Panc1 (cell line): ENCODE data around the gene NPIPA5. TPM values are rescaled to one million over a fixed set of nuclear protein-coding genes. Genes with fewer than 3 reads are reported as not detected.
"Not testable (repeated sequence)": the region's sequence is repeated elsewhere in the genome, so short reads cannot be mapped to it uniquely, and the experiment has no call there.

Source experiments
- ATAC-seq: fragments of 200-7000 bp; cut with Tn5 transposase; 2 replicates; pipeline ENCODE4 v1.9.1; 2020; ENCODE audit warnings: mild to moderate bottlenecking, moderate library complexity
- BruUV-seq: library from RNA; stranded (reverse); fragments of 400-500 nt; replicated peaks from 2 replicates; lab custom pipeline; 2021; lab: Mats Ljungman, UMichigan
- CTCF ChIA-PET: fragments of 300-600 bp; sonication (Branson Sonifier 250); formaldehyde crosslinking; loops from one replicate; lab custom pipeline; 2022; ENCODE audit warnings: antibody characterized with exemption; lab: Charles Lee
- POLR2A ChIA-PET: fragments of 300-600 bp; sonication (Branson Sonifier 250); formaldehyde crosslinking; loops from one replicate; lab custom pipeline; 2022; ENCODE audit warnings: antibody characterized with exemption; lab: Charles Lee
- DNase-seq: peaks from one replicate; pipeline ENCODE4 v3.0.0-alpha.2; 2010; ENCODE audit warnings: low read depth, low spot score
- H3K27ac ChIP-seq: 2 replicates; pipeline ENCODE4 v1.5.1; 2011; ENCODE audit warnings: mild to moderate bottlenecking, low read length, inconsistent platforms
- H3K27me3 ChIP-seq: fragments of 200-500 bp; sonication (Bioruptor generic); 2 replicates; pipeline ENCODE4 v1.6.0; 2014; ENCODE audit warnings: low read length, inconsistent platforms; ENCODE audit not compliant: control insufficient read depth, insufficient read depth
- H3K36me3 ChIP-seq: fragments of 200-500 bp; sonication (Bioruptor generic); 2 replicates; pipeline ENCODE4 v1.5.1; 2014; ENCODE audit warnings: inconsistent platforms, mild to moderate bottlenecking, low read length, moderate library complexity; ENCODE audit not compliant: control insufficient read depth, insufficient read depth
- H3K4me1 ChIP-seq: 2 replicates; pipeline ENCODE4 v1.5.1; 2011; ENCODE audit warnings: inconsistent platforms, mild to moderate bottlenecking, low read length, moderate library complexity; ENCODE audit not compliant: control insufficient read depth, insufficient read depth
- H3K4me3 ChIP-seq, 2 experiments: 2 replicates each; pipeline ENCODE4 v1.5.1; 2011 to 2012; ENCODE audit warnings: low read depth in 2 of 2, low read length in 2 of 2, mild to moderate bottlenecking in 2 of 2, inconsistent platforms in 1 of 2, moderate library complexity in 1 of 2
- H3K9me3 ChIP-seq: fragments of 200-500 bp; sonication (Bioruptor generic); 2 replicates; pipeline ENCODE4 v1.5.1; 2014; ENCODE audit warnings: low read depth, mild to moderate bottlenecking, inconsistent platforms, low read length, moderate library complexity; ENCODE audit not compliant: control insufficient read depth, insufficient read depth
- CTCF ChIP-seq: fragments of 450-650 bp; IDR thresholded peaks from 2 replicates; pipeline ENCODE4 v1.5.1; 2017; ENCODE audit warnings: mild to moderate bottlenecking
- POLR2AphosphoS5 ChIP-seq: IDR thresholded peaks from 2 replicates; pipeline ENCODE4 v1.6.1; 2012; ENCODE audit warnings: mild to moderate bottlenecking, low read depth, low read length, moderate library complexity
- SIN3A ChIP-seq: IDR thresholded peaks from 2 replicates; pipeline ENCODE4 v1.6.1; 2012; ENCODE audit warnings: low read depth, mild to moderate bottlenecking, low read length, moderate library complexity, borderline replicate concordance; ENCODE audit not compliant: insufficient read depth
- TCF7L2 ChIP-seq: IDR thresholded peaks from 2 replicates; pipeline ENCODE4 v1.6.1; 2011; ENCODE audit warnings: mild to moderate bottlenecking, low read depth, low read length, inconsistent platforms
- in situ Hi-C: cut with HindIII; loops from 2 replicates; pipeline ENCODE4 v1.10.0; 2016; ENCODE audit warnings: low sequenced_read_pairs, low pct_unique_long_range_greater_than_20kb
- intact Hi-C: fragments of 100-400 bp; cut with micrococcal nuclease; formaldehyde crosslinking; loops from one replicate; pipeline ENCODE4 v1.10.0; 2022; ENCODE audit not compliant: unreplicated experiment
- total RNA-seq: library from RNA; stranded (reverse); gene quantifications from one replicate; pipeline ENCODE4 v1.2.1, GENCODE V29; 2021; ENCODE audit not compliant: unreplicated experiment
- TF ChIP-seq, protein P1 (sequence below), 2 experiments: IDR thresholded peaks; 2 replicates each; pipeline ENCODE4 v1.6.1; 2011 to 2012; ENCODE audit warnings: low read depth in 2 of 2, control low read depth in 1 of 2, low read length in 1 of 2, mild to moderate bottlenecking in 1 of 2, moderate library complexity in 1 of 2; ENCODE audit not compliant: insufficient read depth in 1 of 2

Gene NPIPA5
- total RNA-seq, 1 experiment from 2014 or later: 0.26 TPM

- intact Hi-C loops: no loop called here
Measured at GRCh38 chr16:15398618-15399316, 20.7 kb upstream of the NPIPA5 start.

GRCh38 chr16:15396948-15397594 lies 19.0 kb upstream of the NPIPA5 start:
- H3K9me3 ChIP-seq: no peaks in the 10 kb centered on the region
- no peaks in the 10 kb centered on the region for H3K36me3 ChIP-seq
- H3K27me3 ChIP-seq: no peaks in the 10 kb centered on the region
- H3K4me1 ChIP-seq: no peaks in the 10 kb centered on the region
- ChIA-PET POLR2A (no interaction called here), CTCF (no interaction called here)
- TF ChIP-seq, protein P1, sequence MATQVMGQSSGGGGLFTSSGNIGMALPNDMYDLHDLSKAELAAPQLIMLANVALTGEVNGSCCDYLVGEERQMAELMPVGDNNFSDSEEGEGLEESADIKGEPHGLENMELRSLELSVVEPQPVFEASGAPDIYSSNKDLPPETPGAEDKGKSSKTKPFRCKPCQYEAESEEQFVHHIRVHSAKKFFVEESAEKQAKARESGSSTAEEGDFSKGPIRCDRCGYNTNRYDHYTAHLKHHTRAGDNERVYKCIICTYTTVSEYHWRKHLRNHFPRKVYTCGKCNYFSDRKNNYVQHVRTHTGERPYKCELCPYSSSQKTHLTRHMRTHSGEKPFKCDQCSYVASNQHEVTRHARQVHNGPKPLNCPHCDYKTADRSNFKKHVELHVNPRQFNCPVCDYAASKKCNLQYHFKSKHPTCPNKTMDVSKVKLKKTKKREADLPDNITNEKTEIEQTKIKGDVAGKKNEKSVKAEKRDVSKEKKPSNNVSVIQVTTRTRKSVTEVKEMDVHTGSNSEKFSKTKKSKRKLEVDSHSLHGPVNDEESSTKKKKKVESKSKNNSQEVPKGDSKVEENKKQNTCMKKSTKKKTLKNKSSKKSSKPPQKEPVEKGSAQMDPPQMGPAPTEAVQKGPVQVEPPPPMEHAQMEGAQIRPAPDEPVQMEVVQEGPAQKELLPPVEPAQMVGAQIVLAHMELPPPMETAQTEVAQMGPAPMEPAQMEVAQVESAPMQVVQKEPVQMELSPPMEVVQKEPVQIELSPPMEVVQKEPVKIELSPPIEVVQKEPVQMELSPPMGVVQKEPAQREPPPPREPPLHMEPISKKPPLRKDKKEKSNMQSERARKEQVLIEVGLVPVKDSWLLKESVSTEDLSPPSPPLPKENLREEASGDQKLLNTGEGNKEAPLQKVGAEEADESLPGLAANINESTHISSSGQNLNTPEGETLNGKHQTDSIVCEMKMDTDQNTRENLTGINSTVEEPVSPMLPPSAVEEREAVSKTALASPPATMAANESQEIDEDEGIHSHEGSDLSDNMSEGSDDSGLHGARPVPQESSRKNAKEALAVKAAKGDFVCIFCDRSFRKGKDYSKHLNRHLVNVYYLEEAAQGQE (IDR thresholded peaks at IDR 0.05; ENCODE audit: insufficient read depth in 1 of 2, low read depth in 2 of 2, low read length in 1 of 2): no peak
- TF ChIP-seq SIN3A (no peak), TCF7L2 (no peak), POLR2AphosphoS5 (no peak), CTCF (no peak)
- no peak overlapping the region; a peak in 1 of 4 replicates for H3K4me3 ChIP-seq
- in situ Hi-C loops (no loop called here), intact Hi-C loops (no loop called here)
- no peak overlapping the region; the same call in 1 of the 2 replicates for H3K27ac ChIP-seq
- DNase-seq (no peak), ATAC-seq (no peak)
- BruUV-seq: no TSS peak

More at GRCh38 chr16:15398618-15399316, 20.7 kb upstream of the NPIPA5 start:
- no TSS peak for BruUV-seq
- no peak overlapping the region for H3K27ac ChIP-seq
- no peaks in the 10 kb centered on the region for H3K27me3 ChIP-seq
- H3K9me3 ChIP-seq: no peaks in the 10 kb centered on the region
- DNase-seq: no peak
- no peak for ATAC-seq
- no peaks in the 10 kb centered on the region for H3K36me3 ChIP-seq
- H3K4me1 ChIP-seq: no peaks in the 10 kb centered on the region
- ChIA-PET CTCF (no interaction called here), POLR2A (no interaction called here)
- in situ Hi-C loops: no loop called here
- no peak overlapping the region for H3K4me3 ChIP-seq
- TF ChIP-seq TCF7L2 (no peak), SIN3A (no peak), CTCF (no peak), POLR2AphosphoS5 (no peak)
- TF ChIP-seq, protein P1 (IDR thresholded peaks at IDR 0.05; ENCODE audit: insufficient read depth in 1 of 2, low read depth in 2 of 2, low read length in 1 of 2): no peak

- H3K4me1 ChIP-seq, DNase-seq, H3K36me3 ChIP-seq, H3K27me3 ChIP-seq, in situ Hi-C loops, ATAC-seq, CTCF ChIA-PET, POLR2A ChIA-PET, H3K9me3 ChIP-seq, intact Hi-C loops: not testable (repeated sequence)
- Histone ChIP-seq H3K27ac (peak overlapping the region; percentile 26; the same call in 1 of the 2 replicates), H3K4me3 (peak overlapping the region; percentile 60 to 66)
- BruUV-seq: TSS peak; percentile 68
Measured at GRCh38 chr16:15396509-15396829, 18.4 kb upstream of the NPIPA5 start.
